ENCODE data around the gene CTDNEP1. TPM values are rescaled to one million over a fixed set of nuclear protein-coding genes. Genes with fewer than 3 reads are reported as not detected.

The CTDNEP1 gene
- total and polyA plus RNA-seq, 4 donors, result 11.0 to 28.6 (median 18.6) TPM

GRCh38 chr17:7225711-7226331, 25.7 kb downstream of the CTDNEP1 start (continued):
- TF ChIP-seq CTCF (IDR thresholded peaks at IDR 0.05; ENCODE audit: low read depth, low read length, missing input control), result no peak

- Histone ChIP-seq H3K36me3 (ENCODE audit: control insufficient read depth in 4 of 4, insufficient read depth in 3 of 4, low read depth in 1 of 4, low read length in 3 of 4) (peaks cover 18 to 82% (median 42%) of the 10 kb centered on the region in 4 donors), H3K4me3 (ENCODE audit: low read depth in 1 of 3, low read length in 3 of 3) (no peak overlapping the region), H3K9me3 (ENCODE audit: control insufficient read depth in 4 of 4, low read length in 3 of 4) (no peaks in the 10 kb centered on the region), H3K27me3 (ENCODE audit: control insufficient read depth in 4 of 4, insufficient read depth in 4 of 4, low read length in 3 of 4) (no peaks in the 10 kb centered on the region), H3K27ac (ENCODE audit: low read depth in 1 of 2, low read length in 2 of 2) (no peak overlapping the region), H3K4me1 (ENCODE audit: control insufficient read depth in 4 of 4, insufficient read depth in 4 of 4, low read length in 3 of 4) (peaks cover 5 to 41% (median 32%) of the 10 kb centered on the region in 4 donors), H3K9ac (ENCODE audit: low read depth in 1 of 2, low read length in 2 of 2) (no peak overlapping the region)
- 61% methylated on average over 15 of the region's 15 CpGs for WGBS
- TF ChIP-seq RXRA (IDR thresholded peaks at IDR 0.05), result peak in 1 of 2 donors; percentile 23
- no peak for TF ChIP-seq FOXA2 (IDR thresholded peaks at IDR 0.05)
- no peak for DNase-seq (ENCODE audit: low spot score)
Observed at GRCh38 chr17:7224661-7225111, 26.8 kb downstream of the CTDNEP1 start.

- H3K9me3 ChIP-seq (ENCODE audit: control insufficient read depth in 4 of 4, low read length in 3 of 4), result no peaks in the 10 kb centered on the region
- H3K27me3 ChIP-seq (ENCODE audit: control insufficient read depth in 4 of 4, insufficient read depth in 4 of 4, low read length in 3 of 4), result no peaks in the 10 kb centered on the region
- H3K9ac ChIP-seq (ENCODE audit: low read depth in 1 of 2, low read length in 2 of 2), result no peak overlapping the region
- DNase-seq (ENCODE audit: low spot score), result no peak
- peaks cover 7 to 46% (median 37%) of the 10 kb centered on the region in 4 donors for H3K4me1 ChIP-seq (ENCODE audit: control insufficient read depth in 4 of 4, insufficient read depth in 4 of 4, low read length in 3 of 4)
- H3K27ac ChIP-seq (ENCODE audit: low read depth in 1 of 2, low read length in 2 of 2), result no peak overlapping the region
- no peak for TF ChIP-seq JUND (IDR thresholded peaks at IDR 0.05)
- no peak for TF ChIP-seq ATF3 (IDR thresholded peaks at IDR 0.05)
- TF ChIP-seq RAD21 (IDR thresholded peaks at IDR 0.05), result no peak
- no peak for TF ChIP-seq MAX (IDR thresholded peaks at IDR 0.05)
- TF ChIP-seq ZBTB33 (IDR thresholded peaks at IDR 0.05), result no peak
- WGBS, result 79% methylated on average over 10 of the region's 10 CpGs
- H3K4me3 ChIP-seq (ENCODE audit: low read depth in 1 of 3, low read length in 3 of 3), result no peak overlapping the region
- H3K36me3 ChIP-seq (ENCODE audit: control insufficient read depth in 4 of 4, insufficient read depth in 3 of 4, low read depth in 1 of 4, low read length in 3 of 4), result peaks cover 17 to 77% (median 40%) of the 10 kb centered on the region in 4 donors
Observed at GRCh38 chr17:7224110-7224509, 27.4 kb downstream of the CTDNEP1 start.

- no peak for DNase-seq (ENCODE audit: low spot score)
- Histone ChIP-seq H3K9ac (ENCODE audit: low read depth in 1 of 2, low read length in 2 of 2) (no peak overlapping the region), H3K4me3 (ENCODE audit: low read depth in 1 of 3, low read length in 3 of 3) (no peak overlapping the region), H3K27ac (ENCODE audit: low read depth in 1 of 2, low read length in 2 of 2) (no peak overlapping the region), H3K4me1 (ENCODE audit: control insufficient read depth in 4 of 4, insufficient read depth in 4 of 4, low read length in 3 of 4) (peaks cover 12 to 49% (median 40%) of the 10 kb centered on the region in 4 donors), H3K27me3 (ENCODE audit: control insufficient read depth in 4 of 4, insufficient read depth in 4 of 4, low read length in 3 of 4) (no peaks in the 10 kb centered on the region), H3K9me3 (ENCODE audit: control insufficient read depth in 4 of 4, low read length in 3 of 4) (no peaks in the 10 kb centered on the region), H3K36me3 (ENCODE audit: control insufficient read depth in 4 of 4, insufficient read depth in 3 of 4, low read depth in 1 of 4, low read length in 3 of 4) (peaks cover 14 to 70% (median 38%) of the 10 kb centered on the region in 4 donors)
- WGBS, result 83% methylated on average over 4 of the region's 4 CpGs
- TF ChIP-seq RAD21 (IDR thresholded peaks at IDR 0.05), result no peak
- TF ChIP-seq ZBTB33 (IDR thresholded peaks at IDR 0.05), result no peak
- TF ChIP-seq HNF4G (IDR thresholded peaks at IDR 0.05), result no peak
- no peak for TF ChIP-seq YY1 (IDR thresholded peaks at IDR 0.05)
- no peak for TF ChIP-seq JUND (IDR thresholded peaks at IDR 0.05)
- TF ChIP-seq FOXA1 (IDR thresholded peaks at IDR 0.05), result no peak
- no peak for TF ChIP-seq ATF3 (IDR thresholded peaks at IDR 0.05)
- TF ChIP-seq MAX (IDR thresholded peaks at IDR 0.05), result no peak
- TF ChIP-seq SP1 (IDR thresholded peaks at IDR 0.05), result no peak
- no peak for TF ChIP-seq GABPA (IDR thresholded peaks at IDR 0.05 in 1 of 2, conservative IDR thresholded peaks at IDR 0.05 in 1 of 2)
Observed at GRCh38 chr17:7223375-7223774, 28.2 kb downstream of the CTDNEP1 start.
